Pons (tissue), 1 donor: ENCODE results near the gene FGFBP2.
"Not testable (repeated sequence)": the region's sequence is repeated elsewhere in the genome, so short reads cannot be mapped to it uniquely, and the experiment has no call there.

Source experiments
- DNase-seq: peaks from one replicate; pipeline ENCODE4 v3.0.0-alpha.2; 2016; ENCODE audit warnings: low spot score

The FGFBP2 gene

GRCh38 chr4:15930314-15930713, 32.7 kb downstream of the FGFBP2 start:
- no peak for DNase-seq

GRCh38 chr4:15929540-15929939, 33.4 kb downstream of the FGFBP2 start:
- no peak for DNase-seq

GRCh38 chr4:15928883-15929282, 34.1 kb downstream of the FGFBP2 start:
- no peak for DNase-seq

- no peak for DNase-seq
These were observed 36.5 kb downstream of the FGFBP2 start for GRCh38 chr4:15926486-15926885.

GRCh38 chr4:15925830-15926229, 37.1 kb downstream of the FGFBP2 start:
- no peak for DNase-seq

GRCh38 chr4:15921592-15921932, 41.4 kb downstream of the FGFBP2 start:
- no peak for DNase-seq

- no peak for DNase-seq
These were observed 42.0 kb downstream of the FGFBP2 start for GRCh38 chr4:15920723-15921591.

GRCh38 chr4:15918484-15919129, 44.4 kb downstream of the FGFBP2 start:
- no peak for DNase-seq

- no peak for DNase-seq
These were observed 45.7 kb downstream of the FGFBP2 start for GRCh38 chr4:15917297-15917696.

GRCh38 chr4:15916358-15916757, 46.6 kb downstream of the FGFBP2 start:
- not testable (repeated sequence) for DNase-seq

- DNase-seq: no peak
These were observed 48.2 kb downstream of the FGFBP2 start for GRCh38 chr4:15914736-15915135.

- DNase-seq: no peak
These were observed 48.7 kb downstream of the FGFBP2 start for GRCh38 chr4:15914291-15914690.

- no peak for DNase-seq
These were observed 49.4 kb downstream of the FGFBP2 start for GRCh38 chr4:15913631-15913970.

- no peak for DNase-seq
These were observed 49.9 kb downstream of the FGFBP2 start for GRCh38 chr4:15912961-15913630.

GRCh38 chr4:15912236-15912635, 50.7 kb downstream of the FGFBP2 start:
- DNase-seq: no peak
